ENCODE measurements around the gene TMEM128. TPM values are rescaled to one million over a fixed set of nuclear protein-coding genes. Genes with fewer than 3 reads are reported as not detected.

Gene TMEM128
- total and polyA plus RNA-seq, 2 of the 13 experiments (the other 11 are each of a cell fraction or from before 2014, with no cell fraction given) = 19.4 to 27.9 TPM

- no peak for TF ChIP-seq ZNF142 (CRISPR knock-in tag; IDR thresholded peaks at IDR 0.05)
- TF ChIP-seq IRF9 (CRISPR knock-in tag; IDR thresholded peaks at IDR 0.05; ENCODE audit: borderline replicate concordance) = peak; percentile 87; the same call in 1 of the 2 replicates
- peak; percentile 77; the same call in 1 of the 2 replicates for TF ChIP-seq ZNF232 (CRISPR knock-in tag; IDR thresholded peaks at IDR 0.05; ENCODE audit: borderline replicate concordance)
- TF ChIP-seq ZFP82 (CRISPR knock-in tag; IDR thresholded peaks at IDR 0.05; ENCODE audit: borderline replicate concordance) = no peak
- TF ChIP-seq XBP1 (CRISPR knock-in tag; IDR thresholded peaks at IDR 0.05) = no peak
- TF ChIP-seq ZNF430 (CRISPR knock-in tag; IDR thresholded peaks at IDR 0.05) = no peak
- no peak; the same call in 1 of the 2 replicates for TF ChIP-seq FOXO1 (CRISPR knock-in tag; IDR thresholded peaks at IDR 0.05)
- TF ChIP-seq TSC22D2 (CRISPR knock-in tag; IDR thresholded peaks at IDR 0.05; ENCODE audit: borderline replicate concordance) = peak; percentile 46; the same call in 1 of the 2 replicates
- TF ChIP-seq ZNF660 (CRISPR knock-in tag; IDR thresholded peaks at IDR 0.05; ENCODE audit: borderline replicate concordance, low read depth) = no peak
- TF ChIP-seq ZBTB4 (CRISPR knock-in tag; IDR thresholded peaks at IDR 0.05; ENCODE audit: borderline replicate concordance) = peak; percentile 29; the same call in 1 of the 2 replicates
- no peak for TF ChIP-seq SCMH1 (CRISPR knock-in tag; IDR thresholded peaks at IDR 0.05; ENCODE audit: borderline replicate concordance)
- TF ChIP-seq ZNF782 (CRISPR knock-in tag; IDR thresholded peaks at IDR 0.05; ENCODE audit: borderline replicate concordance) = no peak
- peak; percentile 93 for TF ChIP-seq HDAC1 (CRISPR knock-in tag; IDR thresholded peaks at IDR 0.05)
- no peak for TF ChIP-seq ZNF562 (CRISPR knock-in tag; IDR thresholded peaks at IDR 0.05; ENCODE audit: borderline replicate concordance)
- TF ChIP-seq ZSCAN5A (CRISPR knock-in tag; IDR thresholded peaks at IDR 0.05; ENCODE audit: borderline replicate concordance) = no peak
Observed at GRCh38 chr4:4248029-4248884, at the start of gene TMEM128 (continued).

All from HepG2 (cell line).